AG08396 (cell line): ENCODE results near the gene AJAP1.

Source experiments
- DNase-seq: peaks from one replicate; pipeline ENCODE4 v3.0.0; 2012; ENCODE audit warnings: low spot score, mixed read lengths

The AJAP1 gene

DNA sequence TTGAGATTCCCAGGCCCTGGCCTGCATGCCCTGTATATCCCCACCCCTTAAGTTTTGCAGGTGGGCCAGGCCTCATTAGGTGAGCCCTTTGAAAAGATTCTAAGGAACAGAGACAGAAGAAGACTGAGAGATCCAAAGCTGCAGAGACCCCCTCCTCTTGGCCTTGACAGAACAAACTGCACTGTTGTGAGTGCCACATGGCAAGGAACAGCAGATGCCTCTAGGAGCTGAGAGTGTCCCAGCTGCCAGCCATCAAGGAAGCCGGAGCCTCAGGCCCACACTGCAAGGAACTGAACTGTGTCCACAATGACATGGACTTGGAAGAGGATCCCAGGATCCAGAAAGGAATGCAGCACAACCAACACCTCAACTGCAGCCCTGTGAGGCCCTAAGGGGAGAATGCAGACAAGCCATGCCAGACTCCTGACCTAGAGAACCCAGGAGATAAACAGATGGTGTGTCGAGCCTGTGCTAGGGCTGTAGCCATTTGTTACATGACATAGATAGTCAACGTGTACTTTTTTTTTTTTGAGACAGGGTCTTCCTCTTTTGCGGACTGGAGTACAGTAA lies 182.7 kb downstream of the AJAP1 start:
- no peak for DNase-seq

- DNase-seq: no peak
Observed at GRCh38 chr1:4837752-4838151, 183.3 kb downstream of the AJAP1 start.

- no peak for DNase-seq
Observed at GRCh38 chr1:4838231-4838630, 183.8 kb downstream of the AJAP1 start.
